Kidney epithelial cell (primary cell): Measurements from ENCODE around the gene IL6ST. TPM values are rescaled to one million over a fixed set of nuclear protein-coding genes. Genes with fewer than 3 reads are reported as not detected.

Experiments used
- DNase-seq: peaks from one replicate; pipeline ENCODE4 v3.0.0-alpha.2; 2010; ENCODE audit warnings: low read depth
- H3K27me3 ChIP-seq: 2 replicates; pipeline ENCODE4 v1.6.0; 2011; ENCODE audit warnings: low read length; ENCODE audit not compliant: control insufficient read depth, insufficient read depth
- H3K36me3 ChIP-seq: 2 replicates; pipeline ENCODE4 v1.5.1; 2011; ENCODE audit warnings: low read length; ENCODE audit not compliant: control insufficient read depth, insufficient read depth
- H3K4me3 ChIP-seq: 2 replicates; pipeline ENCODE4 v1.5.1; 2011; ENCODE audit warnings: low read depth, mild to moderate bottlenecking, control low read depth, low read length
- CTCF ChIP-seq: IDR thresholded peaks from 2 replicates; pipeline ENCODE4 v1.5.1; 2011; ENCODE audit warnings: mild to moderate bottlenecking, moderate library complexity, low read length, control low read depth, inconsistent platforms; ENCODE audit not compliant: insufficient read depth, poor library complexity, severe bottlenecking
- total RNA-seq: library from RNA; depleted of rRNA; stranded (reverse); fragments of >200 nt; gene quantifications from 2 replicates; pipeline ENCODE4 v1.2.3, GENCODE V29; 2015

Gene IL6ST
- total RNA-seq, 1 donor from 2014 or later, result 139 TPM

GRCh38 chr5:55896663-55897062 is 98.1 kb downstream of the IL6ST start:
- H3K36me3 ChIP-seq, result no peaks in the 10 kb centered on the region
- DNase-seq, result no peak
- no peaks in the 10 kb centered on the region for H3K27me3 ChIP-seq
- TF ChIP-seq CTCF, result no peak
- H3K4me3 ChIP-seq, result no peak overlapping the region

GRCh38 chr5:55896238-55896637 is 98.5 kb downstream of the IL6ST start:
- no peaks in the 10 kb centered on the region for H3K27me3 ChIP-seq
- H3K4me3 ChIP-seq, result no peak overlapping the region
- no peak for DNase-seq
- H3K36me3 ChIP-seq, result no peaks in the 10 kb centered on the region
- no peak for TF ChIP-seq CTCF

- H3K4me3 ChIP-seq, result no peak overlapping the region
- no peak for TF ChIP-seq CTCF
- no peaks in the 10 kb centered on the region for H3K27me3 ChIP-seq
- H3K36me3 ChIP-seq, result no peaks in the 10 kb centered on the region
- no peak for DNase-seq
These were observed 99.4 kb downstream of the IL6ST start for GRCh38 chr5:55895346-55895745.

DNA sequence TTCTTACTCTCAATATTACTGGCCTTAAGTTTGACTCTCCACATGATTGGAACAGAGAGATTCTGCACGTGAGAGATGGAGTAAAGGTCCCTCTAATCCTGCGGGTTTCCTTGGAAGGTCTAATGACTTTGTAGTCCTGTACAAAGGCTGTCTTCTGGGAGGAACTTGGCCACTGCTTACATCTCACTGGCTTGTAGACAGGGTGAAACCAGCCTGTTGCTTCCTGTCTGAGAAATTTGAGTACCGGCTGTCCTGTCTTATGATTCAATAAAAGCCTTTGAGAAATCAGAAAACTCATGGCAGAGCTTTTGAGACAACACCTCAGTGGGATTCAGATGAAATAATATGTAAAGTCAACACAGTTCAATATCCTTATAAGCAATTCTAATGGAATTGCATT is 100.6 kb downstream of the IL6ST start:
- Histone ChIP-seq H3K36me3 (no peaks in the 10 kb centered on the region), H3K4me3 (no peak overlapping the region), H3K27me3 (no peaks in the 10 kb centered on the region)
- DNase-seq, result no peak
- TF ChIP-seq CTCF, result no peak

GRCh38 chr5:55892479-55892878 is 102.3 kb downstream of the IL6ST start:
- H3K36me3 ChIP-seq, result no peaks in the 10 kb centered on the region
- no peak overlapping the region for H3K4me3 ChIP-seq
- TF ChIP-seq CTCF, result no peak
- DNase-seq, result no peak
- H3K27me3 ChIP-seq, result no peaks in the 10 kb centered on the region

DNA sequence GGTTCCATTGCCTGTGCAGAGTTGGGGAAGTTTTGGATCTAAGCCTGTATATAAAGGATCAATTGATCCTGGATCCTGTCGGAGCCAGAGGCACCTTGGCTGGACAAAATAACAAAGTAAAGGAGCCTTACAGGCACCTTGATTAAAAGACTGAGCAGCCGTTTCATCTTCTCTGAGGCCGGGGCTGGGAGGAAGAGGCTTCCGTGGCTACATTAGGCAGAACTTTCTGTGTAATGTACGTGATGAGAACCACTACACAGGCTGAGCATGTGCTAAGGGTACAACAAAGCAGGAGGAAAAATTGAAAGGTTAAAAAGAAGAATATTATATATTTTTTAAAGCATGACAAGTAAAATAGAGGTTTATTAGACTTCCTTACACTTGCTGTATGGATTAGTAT is 106.6 kb downstream of the IL6ST start:
- Histone ChIP-seq H3K27me3 (no peaks in the 10 kb centered on the region), H3K4me3 (no peak overlapping the region), H3K36me3 (no peaks in the 10 kb centered on the region)
- DNase-seq, result no peak
- TF ChIP-seq CTCF, result no peak
